HG03354 (cell line): ENCODE results near the gene SUGCT.
"Not testable (repeated sequence)": the region's sequence is repeated elsewhere in the genome, so short reads cannot be mapped to it uniquely, and the experiment has no call there.

Experiments
- ATAC-seq: cut with Tn5 transposase; IDR thresholded peaks from one replicate; pipeline ENCODE4 v1.9.1; 2021; ENCODE audit warnings: mild to moderate bottlenecking; ENCODE audit not compliant: unreplicated experiment, poor library complexity, severe bottlenecking

Gene SUGCT

GRCh38 chr7:40371806-40372440 lies 237.1 kb downstream of the SUGCT start:
- no peak for ATAC-seq

- ATAC-seq, result no peak
Measured at GRCh38 chr7:40374575-40374974, 239.8 kb downstream of the SUGCT start.

DNA sequence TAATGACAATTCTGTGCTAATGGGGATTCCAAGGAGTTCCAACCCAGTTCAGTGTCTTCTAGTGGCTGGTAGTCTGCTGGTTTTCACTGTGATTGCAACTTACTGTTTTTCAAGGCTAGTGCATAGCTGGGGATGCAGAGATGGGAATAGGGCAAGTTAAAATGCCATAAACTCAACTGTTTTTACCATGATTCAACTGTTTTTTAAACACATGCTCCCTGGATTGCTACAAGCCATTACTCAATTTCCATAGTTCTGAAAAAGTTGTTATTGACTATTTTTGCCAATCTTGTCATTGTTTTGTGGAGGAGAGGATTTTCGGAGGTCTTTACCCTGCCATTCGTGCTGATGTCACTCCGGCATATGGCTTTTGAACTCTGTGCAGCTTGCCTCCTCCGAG lies 245.3 kb downstream of the SUGCT start:
- no peak for ATAC-seq

DNA sequence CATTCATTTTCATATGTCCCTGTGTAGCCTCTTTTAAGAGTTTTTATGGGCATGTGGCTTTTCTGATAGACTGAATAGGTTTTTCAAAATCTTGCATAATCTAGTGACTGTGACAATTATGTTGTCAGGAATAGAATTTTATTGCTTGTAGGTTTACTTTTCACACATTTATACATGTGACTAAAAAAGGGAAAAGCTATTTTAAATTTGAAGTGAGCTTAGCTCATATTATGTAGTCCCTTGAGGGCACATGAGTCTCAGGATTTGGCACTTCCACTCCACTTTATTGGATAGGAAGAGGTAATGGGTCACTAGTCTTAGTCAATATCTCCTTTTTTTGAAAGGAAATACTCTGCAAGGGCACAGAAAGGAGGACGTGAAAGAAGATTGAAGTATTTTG lies 247.3 kb downstream of the SUGCT start:
- ATAC-seq, result no peak

GRCh38 chr7:40393660-40394059 lies 258.9 kb downstream of the SUGCT start:
- peak; percentile 62 for ATAC-seq

DNA sequence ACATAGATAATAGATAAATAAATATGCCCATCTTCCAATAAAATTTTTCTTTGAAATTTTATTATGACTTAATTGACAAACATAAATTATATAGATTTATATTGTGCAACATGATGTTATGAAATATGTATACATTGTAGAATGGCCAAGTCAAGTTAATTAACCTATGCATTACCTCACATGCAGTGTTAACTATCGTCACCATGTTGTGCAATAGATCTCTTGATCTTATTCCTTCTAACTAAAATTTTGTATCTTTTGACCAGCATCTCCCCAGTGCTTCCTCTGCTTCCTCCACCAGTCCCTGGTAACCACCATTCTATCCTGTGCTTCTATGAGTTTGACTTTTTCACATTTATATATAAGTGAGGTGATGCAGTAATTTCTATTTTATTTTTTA lies 259.6 kb downstream of the SUGCT start:
- ATAC-seq, result no peak

DNA sequence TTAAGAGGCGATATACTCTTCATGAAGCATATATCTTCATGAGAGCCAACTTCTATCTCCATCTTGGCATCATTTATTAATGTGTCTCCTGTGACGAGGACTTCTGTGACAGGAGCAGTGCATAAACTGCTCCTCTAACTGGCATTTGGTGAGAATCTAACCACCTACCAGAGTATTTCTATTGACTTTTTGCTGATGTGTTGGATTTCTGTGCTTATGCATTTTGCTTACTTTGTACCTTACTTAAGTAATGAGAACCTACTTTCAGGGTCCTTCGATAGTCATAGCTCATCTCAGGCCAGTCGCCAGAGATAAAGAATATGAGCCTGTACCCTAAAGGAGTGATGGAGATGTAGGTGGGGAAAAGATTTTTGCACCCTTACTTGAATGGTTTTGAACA lies 265.7 kb downstream of the SUGCT start:
- no peak for ATAC-seq

DNA sequence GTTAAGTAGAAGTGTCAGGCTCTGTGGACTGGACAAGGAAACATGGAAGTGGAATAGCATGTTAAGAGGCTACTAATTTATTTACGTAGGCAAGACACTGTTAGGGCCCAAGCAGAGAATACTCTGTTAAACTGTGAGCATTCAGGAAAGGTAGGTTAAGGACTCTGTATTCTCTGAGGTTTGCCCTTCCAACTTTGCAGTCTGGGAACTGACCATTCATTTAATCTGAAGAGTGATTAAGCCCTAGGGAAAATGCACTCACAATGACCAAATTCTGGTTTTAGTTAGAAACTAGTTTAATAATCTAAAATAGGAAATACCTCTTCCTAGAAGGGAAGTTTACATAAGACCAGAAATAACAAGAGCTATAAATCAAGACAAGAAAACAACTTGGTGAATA lies 266.6 kb downstream of the SUGCT start:
- no peak for ATAC-seq

DNA sequence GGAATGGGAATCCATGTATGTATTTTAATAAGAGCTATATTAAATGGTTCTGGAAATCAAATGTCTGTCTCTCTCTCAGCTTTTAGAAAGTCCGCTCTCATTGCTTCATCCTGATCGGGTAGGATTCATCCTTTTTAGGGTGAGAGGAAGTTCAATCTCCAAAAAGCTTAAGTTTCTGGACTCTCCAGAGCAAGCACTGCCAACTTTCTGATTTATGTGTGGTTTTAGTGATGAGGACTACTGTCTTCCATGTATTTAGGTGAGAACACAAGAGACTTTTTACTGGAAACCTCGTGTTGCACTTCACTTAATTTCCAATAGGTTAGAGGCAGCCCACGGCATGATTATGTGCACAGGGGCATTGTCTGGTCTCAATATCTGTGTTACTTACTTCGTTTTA lies 267.9 kb downstream of the SUGCT start:
- ATAC-seq, result no peak

GRCh38 chr7:40403703-40404476 lies 269.1 kb downstream of the SUGCT start:
- ATAC-seq, result no peak

GRCh38 chr7:40405991-40406390 lies 271.2 kb downstream of the SUGCT start:
- ATAC-seq, result no peak

- no peak for ATAC-seq
Measured at GRCh38 chr7:40412323-40412722, 277.5 kb downstream of the SUGCT start.

- ATAC-seq, result not testable (repeated sequence)
Measured at GRCh38 chr7:40414704-40415103, 279.9 kb downstream of the SUGCT start.

DNA sequence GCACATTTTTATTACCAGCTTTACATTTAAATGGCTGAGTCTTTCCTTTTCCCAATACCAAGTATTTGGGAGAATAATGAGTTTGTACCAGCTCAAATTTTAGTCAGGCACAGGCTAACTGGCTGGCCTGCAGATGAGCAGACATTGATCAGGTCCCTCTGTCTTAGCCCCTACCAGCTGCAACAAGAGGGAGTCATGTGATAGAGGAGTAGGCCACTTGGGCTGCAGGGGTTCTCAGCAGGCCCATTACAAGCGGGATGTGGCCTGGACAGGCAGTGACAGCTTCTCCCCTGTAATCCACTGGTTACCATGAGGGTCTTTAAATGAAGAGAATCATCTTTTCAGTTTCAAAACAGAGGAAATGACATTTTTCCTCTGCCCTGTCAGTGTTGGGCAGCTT lies 283.6 kb downstream of the SUGCT start:
- no peak for ATAC-seq

DNA sequence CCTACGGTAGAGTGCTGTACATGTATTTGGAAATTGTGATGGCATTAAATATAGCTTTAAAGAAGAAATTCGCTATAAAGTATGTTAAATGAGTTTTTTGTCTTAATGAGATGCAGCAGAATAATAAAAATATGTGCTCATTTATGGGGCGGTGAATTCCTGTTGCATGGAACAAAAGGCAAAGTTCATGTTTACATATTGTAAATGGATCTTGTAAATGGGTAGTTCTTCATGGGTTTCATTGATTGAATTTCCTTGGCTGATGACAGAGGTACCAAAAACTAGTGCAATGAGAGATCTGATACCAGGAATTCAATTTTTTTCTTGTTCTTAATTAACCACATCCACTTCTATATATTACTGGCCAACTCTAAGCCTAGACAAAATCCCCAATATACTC lies 284.2 kb downstream of the SUGCT start:
- no peak for ATAC-seq

DNA sequence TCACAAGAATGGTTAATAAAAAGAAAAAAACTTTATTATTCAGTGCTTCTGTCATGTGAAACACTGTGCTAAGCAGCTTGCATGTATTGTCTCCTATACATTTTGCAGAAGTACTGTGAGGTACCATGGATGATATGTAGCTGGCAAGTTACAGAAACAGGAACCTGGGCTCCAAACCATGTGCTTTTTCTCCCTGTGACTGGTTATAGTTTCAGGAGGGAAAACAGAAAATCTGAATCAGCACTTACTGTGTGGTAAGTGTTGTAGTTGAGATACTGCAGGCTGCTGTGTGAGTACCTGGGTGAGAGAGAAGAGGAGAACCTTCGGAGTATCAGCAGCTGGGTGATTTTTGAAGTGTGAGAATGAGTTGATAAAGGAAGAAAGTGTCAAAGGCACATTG lies 285.0 kb downstream of the SUGCT start:
- no peak for ATAC-seq

- no peak for ATAC-seq
Measured at GRCh38 chr7:40421433-40421832, 286.6 kb downstream of the SUGCT start.

GRCh38 chr7:40425696-40426095 lies 290.9 kb downstream of the SUGCT start:
- no peak for ATAC-seq

DNA sequence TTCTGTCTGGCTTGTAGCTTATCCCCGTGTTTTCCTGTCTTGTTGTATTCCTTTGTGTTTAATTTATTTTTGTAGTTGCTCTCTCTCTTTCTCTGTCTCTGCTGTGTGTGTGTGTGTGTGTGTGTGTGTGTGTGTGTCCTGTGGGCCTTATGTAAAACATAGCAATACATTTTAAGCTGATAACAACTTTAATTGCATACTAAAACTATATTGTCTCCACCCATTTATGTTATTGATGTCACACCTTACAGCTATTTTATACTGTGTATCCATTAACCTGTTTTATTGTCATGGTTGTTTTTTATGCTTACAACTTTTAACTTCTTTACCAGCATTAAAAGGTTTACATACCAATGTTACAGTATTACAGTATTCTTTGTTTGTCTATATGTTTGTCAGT lies 293.6 kb downstream of the SUGCT start:
- ATAC-seq, result no peak

- ATAC-seq, result no peak
Measured at GRCh38 chr7:40429826-40430225, 295.0 kb downstream of the SUGCT start.

DNA sequence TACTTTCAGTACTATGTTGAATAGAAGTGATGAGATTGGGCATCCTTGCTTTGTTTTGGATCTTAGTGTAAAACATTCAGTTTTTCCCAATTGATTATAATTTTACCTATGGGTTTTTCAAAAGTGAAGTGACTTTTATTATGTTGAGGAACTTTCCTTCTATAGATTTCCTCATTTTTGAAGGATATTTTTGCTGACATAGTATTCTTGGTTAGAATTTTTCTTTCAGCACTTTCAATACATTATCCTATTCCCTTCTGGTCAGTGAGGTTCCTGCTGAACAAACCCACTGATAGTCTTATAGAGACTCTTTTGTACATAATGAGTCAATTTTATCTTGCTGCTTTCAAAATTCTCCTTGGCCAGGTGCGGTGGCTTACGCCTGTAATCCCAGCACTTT lies 297.2 kb downstream of the SUGCT start:
- no peak for ATAC-seq

- no peak for ATAC-seq
Measured at GRCh38 chr7:40436710-40437109, 301.9 kb downstream of the SUGCT start.
